SH-SY5Y (cell line): ENCODE measurements around the gene POLR2C.

Experiments
- GATA2 ChIP-seq: IDR thresholded peaks from 2 replicates; pipeline ENCODE4 v1.6.1; 2011; ENCODE audit warnings: mild to moderate bottlenecking, low read depth, low read length
- GATA3 ChIP-seq: IDR thresholded peaks from 2 replicates; pipeline ENCODE4 v1.6.1; 2011; ENCODE audit warnings: low read depth, mild to moderate bottlenecking, low read length, moderate library complexity

The POLR2C gene

GRCh38 chr16:57503366-57503765, 40.9 kb downstream of the POLR2C start:
- TF ChIP-seq GATA3 (no peak), GATA2 (no peak)

GRCh38 chr16:57504001-57504400, 41.5 kb downstream of the POLR2C start:
- TF ChIP-seq GATA3 (no peak), GATA2 (peak; percentile 35; the same call in 1 of the 2 replicates)

- TF ChIP-seq GATA2: no peak
- TF ChIP-seq GATA3: no peak
Observed at GRCh38 chr16:57504491-57504890, 42.0 kb downstream of the POLR2C start.

- TF ChIP-seq GATA3 (no peak), GATA2 (no peak)
Observed at GRCh38 chr16:57505169-57505568, 42.7 kb downstream of the POLR2C start.

GRCh38 chr16:57507136-57508034, 44.9 kb downstream of the POLR2C start:
- TF ChIP-seq GATA2 (peak; percentile 55), GATA3 (no peak)

GRCh38 chr16:57508035-57508425, 45.6 kb downstream of the POLR2C start:
- TF ChIP-seq GATA3: no peak
- no peak for TF ChIP-seq GATA2

- TF ChIP-seq GATA2: no peak
- no peak for TF ChIP-seq GATA3
Observed at GRCh38 chr16:57509231-57509923, 46.9 kb downstream of the POLR2C start.

GRCh38 chr16:57510016-57510871, 47.8 kb downstream of the POLR2C start:
- peak; percentile 94 for TF ChIP-seq GATA2
- no peak for TF ChIP-seq GATA3

GRCh38 chr16:57512296-57513001, 50.0 kb downstream of the POLR2C start:
- TF ChIP-seq GATA2: no peak
- no peak for TF ChIP-seq GATA3

GRCh38 chr16:57513371-57514102, 51.1 kb downstream of the POLR2C start:
- TF ChIP-seq GATA3 (no peak), GATA2 (no peak)

GRCh38 chr16:57514371-57514770, 51.9 kb downstream of the POLR2C start:
- TF ChIP-seq GATA2 (no peak), GATA3 (no peak)

GRCh38 chr16:57514791-57515600, 52.5 kb downstream of the POLR2C start:
- TF ChIP-seq GATA2: no peak
- TF ChIP-seq GATA3: no peak

GRCh38 chr16:57516176-57516725, 53.8 kb downstream of the POLR2C start:
- TF ChIP-seq GATA3 (no peak), GATA2 (no peak)
